HG03097 (cell line): ENCODE measurements around the gene ART4.

Experiments used
- ATAC-seq: cut with Tn5 transposase; IDR thresholded peaks from one replicate; pipeline ENCODE4 v1.9.1; 2021; ENCODE audit not compliant: unreplicated experiment, low FRiP score

Gene ART4

DNA sequence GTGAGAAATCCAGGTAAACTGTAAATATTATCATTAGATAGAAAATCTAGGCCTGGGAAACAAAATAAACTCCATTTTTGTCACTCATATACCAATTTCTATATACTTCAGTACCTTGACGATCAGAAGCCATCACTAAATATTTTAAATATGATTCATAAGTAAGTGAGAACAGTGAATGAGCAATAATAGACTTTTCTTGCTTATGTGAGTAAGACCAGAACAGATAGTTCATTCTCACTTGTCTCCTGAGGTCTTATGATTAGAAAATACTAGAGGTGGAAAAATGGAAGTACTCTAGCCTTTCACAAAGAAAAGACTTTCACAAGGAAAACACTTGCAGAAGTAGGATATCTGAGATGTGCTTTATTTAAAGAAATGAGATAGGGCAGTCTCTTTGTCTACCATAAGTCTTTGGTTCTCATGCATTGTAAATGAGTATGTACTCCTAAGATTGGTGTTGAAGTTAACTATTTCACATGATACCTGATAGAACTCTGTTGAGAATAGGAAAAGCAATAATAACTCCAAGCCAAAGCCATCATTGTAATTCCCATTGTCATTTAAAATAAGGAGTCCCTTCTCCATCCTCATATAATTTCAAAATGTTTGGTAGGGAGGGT, 19.2 kb downstream of the ART4 start:
- no peak for ATAC-seq

DNA sequence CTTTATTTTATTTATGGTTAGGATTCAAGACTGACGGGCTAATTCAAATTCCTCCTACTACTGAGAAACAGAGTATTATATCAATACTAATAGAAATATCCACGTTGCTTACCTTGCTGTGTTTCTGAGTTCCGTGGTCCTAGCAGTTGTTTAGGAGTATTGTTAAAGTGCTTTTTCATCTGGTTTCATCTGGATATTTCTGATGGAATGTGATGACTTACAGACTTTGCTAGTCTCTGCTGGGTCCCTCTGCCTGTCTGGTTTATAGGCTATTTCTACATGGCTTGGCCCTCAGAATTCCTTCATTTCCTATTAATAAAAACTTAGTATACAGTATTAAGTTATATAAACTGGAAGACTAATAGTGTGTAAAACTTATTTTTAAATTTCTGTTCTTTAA, 29.3 kb downstream of the ART4 start, which contains the start of gene SMCO3:
Gene SMCO3 (minus strand): TSS at position 169 of the 400 bp plus-strand sequence. CDS start 7,502 bp downstream, outside the sequence.
- no peak for ATAC-seq

GRCh38 chr12:14811486-14811885, 31.8 kb downstream of the ART4 start:
- no peak for ATAC-seq

DNA sequence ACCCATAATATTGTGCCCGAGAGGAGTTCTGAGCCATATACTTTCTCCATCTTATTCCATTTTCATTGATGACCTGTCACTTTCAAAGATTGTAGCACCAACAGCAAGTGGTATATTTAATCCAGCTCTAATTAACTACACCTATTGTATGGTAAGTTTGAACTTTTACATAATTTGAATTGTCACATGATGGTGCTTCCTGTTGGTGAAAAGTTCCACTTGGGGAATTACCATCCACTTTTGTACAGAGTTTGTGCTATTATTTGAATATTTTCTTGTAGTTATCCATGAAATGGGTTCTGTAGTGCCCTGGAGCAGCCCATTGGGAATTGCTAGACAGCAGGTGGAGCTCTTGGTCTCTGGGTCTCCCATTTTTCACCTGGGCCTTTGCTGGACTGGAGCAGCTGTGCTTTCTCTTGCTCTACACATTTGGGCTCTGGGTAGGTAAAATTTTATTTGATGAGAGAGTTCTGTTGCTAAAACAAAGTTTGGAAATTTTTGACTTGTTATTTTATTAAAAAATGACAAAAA, 32.3 kb downstream of the ART4 start:
- no peak for ATAC-seq

GRCh38 chr12:14810167-14810952, 33.0 kb downstream of the ART4 start:
- no peak for ATAC-seq

- peak; percentile 4 for ATAC-seq
These were observed 39.5 kb downstream of the ART4 start for GRCh38 chr12:14803830-14804160.

DNA sequence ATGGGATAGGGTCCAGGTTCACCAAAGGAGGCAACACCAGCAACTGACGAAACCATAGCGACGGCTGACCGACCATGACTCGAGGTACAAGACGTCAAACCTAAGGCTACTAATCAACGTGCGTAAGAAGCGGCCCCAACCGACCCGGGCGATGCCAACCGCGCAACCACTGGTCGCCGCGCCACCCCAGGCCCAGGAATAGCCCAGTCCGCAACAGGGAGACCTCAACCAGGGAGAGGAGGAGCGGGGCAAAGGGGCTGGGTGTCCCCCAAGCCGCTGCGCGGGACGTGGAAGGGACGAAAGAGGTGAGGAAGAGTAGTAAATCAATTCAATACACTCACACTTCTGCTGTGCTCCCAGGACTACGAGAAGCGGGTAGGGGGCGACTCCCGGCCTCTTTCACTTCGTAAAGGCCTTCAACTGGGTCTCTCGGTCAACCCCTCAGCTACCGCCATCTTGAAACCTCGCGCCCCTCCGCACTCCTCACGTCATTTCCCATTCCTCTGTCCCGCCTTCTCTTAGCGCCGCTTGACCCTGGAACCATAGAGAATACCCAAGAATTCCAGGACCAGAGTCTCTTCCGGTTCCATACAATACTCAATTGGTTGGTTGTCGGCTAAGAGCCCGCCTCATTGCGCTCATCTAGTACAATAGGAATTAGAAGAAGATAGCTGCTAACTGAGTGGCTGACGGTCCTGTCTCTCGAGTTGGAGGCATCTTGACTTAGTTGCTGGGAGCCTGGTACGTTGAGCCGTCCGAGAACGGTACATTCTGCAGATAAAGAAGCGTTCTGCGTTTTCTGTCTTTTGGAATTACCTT, 40.1 kb downstream of the ART4 start, which contains the start of the genes C12orf60 and WBP11:
Gene C12orf60 (plus strand): TSS at position 660 of the 819 bp plus-strand sequence. CDS start 19,266 bp downstream, outside the sequence.
Gene WBP11 (minus strand): TSS at position 468 of the 819 bp plus-strand sequence. CDS start 2,095 bp downstream, outside the sequence.
- peak; percentile 100 for ATAC-seq

DNA sequence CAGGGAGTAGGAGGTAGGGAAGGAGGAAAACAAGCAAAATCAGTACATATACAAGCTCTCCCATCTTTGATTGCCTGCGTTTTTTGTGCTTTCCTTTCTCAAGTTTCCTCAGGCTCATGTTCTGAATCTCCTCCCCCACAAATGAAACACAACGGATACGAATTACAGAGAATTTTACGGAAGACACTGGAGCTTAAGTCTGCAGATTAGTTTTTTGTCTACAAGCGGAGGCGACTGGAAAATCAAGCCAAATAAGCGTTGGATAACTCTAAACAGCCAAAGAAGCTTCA, 40.7 kb downstream of the ART4 start:
- no peak for ATAC-seq

- no peak for ATAC-seq
These were observed 41.1 kb downstream of the ART4 start for GRCh38 chr12:14802247-14802646.

- no peak for ATAC-seq
These were observed 48.3 kb downstream of the ART4 start for GRCh38 chr12:14795028-14795448.

DNA sequence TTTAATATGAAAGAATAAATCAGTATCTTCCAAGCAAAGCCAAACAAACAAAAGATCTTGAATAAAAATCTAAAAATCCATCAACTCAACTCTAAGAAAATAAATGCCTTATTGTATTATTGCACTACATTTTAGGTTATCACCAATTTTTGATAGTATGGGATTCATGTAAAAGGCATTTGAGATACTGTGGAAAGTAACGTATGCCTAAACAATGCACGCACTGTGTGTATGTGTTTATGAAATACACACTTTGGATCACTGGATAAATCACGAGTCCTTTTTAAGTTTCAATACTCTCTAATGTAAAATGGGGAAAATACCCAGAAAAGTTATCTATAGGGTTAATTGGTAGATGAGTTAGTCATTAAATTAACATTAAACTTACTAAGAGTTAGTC, 57.8 kb downstream of the ART4 start:
- ATAC-seq = no peak

- no peak for ATAC-seq
These were observed 58.9 kb downstream of the ART4 start for GRCh38 chr12:14784471-14784870.

DNA sequence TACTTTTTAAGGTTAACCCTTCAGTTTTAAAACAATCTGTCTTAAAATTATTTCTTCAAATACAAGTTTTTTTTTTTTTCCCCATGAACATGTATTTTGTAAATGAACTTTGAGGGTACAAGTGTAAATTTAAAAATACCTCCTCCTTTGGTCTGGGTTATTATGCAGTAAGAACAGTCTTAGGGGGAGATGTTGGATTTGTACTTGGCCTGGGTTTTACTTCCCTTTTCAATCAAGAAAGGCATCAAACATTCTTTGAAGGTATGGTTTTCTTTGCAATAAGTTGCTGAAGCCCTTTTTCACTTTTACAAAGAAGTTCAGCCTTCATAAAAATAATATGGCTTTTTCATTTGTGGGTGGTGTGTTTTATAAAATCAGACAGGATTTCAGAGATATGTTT, 60.6 kb downstream of the ART4 start:
- ATAC-seq = no peak

- ATAC-seq = no peak
These were observed 61.8 kb downstream of the ART4 start for GRCh38 chr12:14781563-14781962.

- no peak for ATAC-seq
These were observed 62.5 kb downstream of the ART4 start for GRCh38 chr12:14780859-14781258.

DNA sequence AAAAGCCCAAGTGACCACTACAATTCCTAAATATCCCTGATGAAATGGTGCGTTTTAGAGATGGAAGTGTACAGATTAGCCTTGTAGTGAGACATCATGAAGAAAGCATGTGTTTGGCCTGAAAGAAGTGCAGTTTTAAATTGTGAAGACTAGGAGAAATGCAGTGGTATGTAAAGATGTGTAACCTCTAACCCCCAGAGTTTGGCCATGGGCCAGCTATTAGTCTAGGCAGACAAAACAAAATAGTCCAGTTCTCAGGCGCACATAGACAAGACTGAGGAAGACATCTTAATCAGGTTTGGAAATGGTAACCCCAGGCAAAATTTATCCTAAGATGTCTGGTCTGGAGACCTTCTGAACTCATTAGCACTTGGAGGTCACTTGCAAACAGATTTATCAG, 63.5 kb downstream of the ART4 start:
- ATAC-seq = no peak

GRCh38 chr12:14777271-14777670, 66.1 kb downstream of the ART4 start:
- no peak for ATAC-seq

- ATAC-seq = no peak
These were observed 66.9 kb downstream of the ART4 start for GRCh38 chr12:14776236-14776961.

GRCh38 chr12:14775636-14775980, 67.7 kb downstream of the ART4 start:
- ATAC-seq = no peak
